ENCODE measurements around the gene ARL13A.

ARL13A gene

DNA sequence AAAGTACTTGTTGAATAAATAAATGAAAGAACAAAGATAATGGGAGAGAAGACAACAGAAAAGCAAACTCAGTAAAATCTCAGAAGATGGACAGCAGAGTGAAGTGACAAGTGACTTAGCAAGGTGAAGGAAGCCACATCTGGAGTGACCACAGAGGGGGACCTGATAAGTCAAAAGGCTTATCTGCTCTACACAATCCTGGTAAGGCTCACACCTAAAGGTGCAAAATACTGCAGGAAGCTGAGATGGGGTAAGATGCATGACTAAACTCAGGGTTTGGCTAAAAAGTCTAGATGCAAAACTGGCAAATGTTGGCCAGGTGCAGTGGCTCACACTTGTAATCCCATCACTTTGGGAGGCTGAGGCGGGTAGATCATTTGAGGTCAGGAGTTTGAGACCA is 60.2 kb downstream of the ARL13A start:
- H3K4me3 Mint-ChIP-seq, result no peak overlapping the region
- H3K4me1 Mint-ChIP-seq, result peaks cover 6% of the 10 kb centered on the region
- H3K27ac Mint-ChIP-seq, result no peak overlapping the region
- no peak for ATAC-seq
- peaks cover 89% of the 10 kb centered on the region for H3K36me3 Mint-ChIP-seq
- no peaks in the 10 kb centered on the region for H3K9me3 Mint-ChIP-seq
- no peak for DNase-seq (ENCODE audit: low spot score in 2 of 2)

DNA sequence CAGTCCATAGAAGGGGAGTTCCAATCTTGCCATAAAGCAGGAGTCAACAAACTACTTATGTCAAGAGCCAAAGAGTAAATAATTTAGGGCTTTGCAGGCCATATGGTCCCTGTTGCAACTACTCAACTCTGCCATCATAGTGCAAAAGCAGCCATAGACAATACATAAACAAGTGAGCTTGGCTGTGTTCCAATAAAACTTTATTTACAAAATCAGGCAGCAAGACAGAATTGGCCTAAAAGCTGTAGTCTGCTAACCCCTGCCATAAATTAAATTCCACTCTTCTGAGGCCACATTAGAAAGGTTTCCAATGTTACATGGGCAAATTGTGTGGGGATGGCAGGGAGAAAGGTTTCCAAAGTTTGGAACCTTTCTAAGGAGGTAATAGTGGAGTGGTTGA is 67.7 kb downstream of the ARL13A start:
- DNase-seq (ENCODE audit: low spot score in 2 of 2) (no peak), ATAC-seq (no peak)
- H3K4me3 Mint-ChIP-seq, result no peak overlapping the region
- no peak overlapping the region for H3K27ac Mint-ChIP-seq
- H3K36me3 Mint-ChIP-seq, result peaks cover 85% of the 10 kb centered on the region
- no peaks in the 10 kb centered on the region for H3K9me3 Mint-ChIP-seq
- H3K4me1 Mint-ChIP-seq, result peaks cover 6% of the 10 kb centered on the region

GRCh38 chrX:101040197-101040596 is 70.7 kb downstream of the ARL13A start:
- peak overlapping the region; percentile 12 for H3K27ac Mint-ChIP-seq
- no peak overlapping the region for H3K4me3 Mint-ChIP-seq
- ATAC-seq (peak; percentile 95), DNase-seq (ENCODE audit: low spot score in 2 of 2) (no peak)
- no peaks in the 10 kb centered on the region for H3K9me3 Mint-ChIP-seq
- H3K36me3 Mint-ChIP-seq, result peaks cover 80% of the 10 kb centered on the region
- H3K4me1 Mint-ChIP-seq, result peaks cover 6% of the 10 kb centered on the region
